ENCODE results near the gene P3H3. TPM values are rescaled to one million over a fixed set of nuclear protein-coding genes. Genes with fewer than 3 reads are reported as not detected.
A peak's percentile ranks its signal among the peaks of the same experiment; 100 is the strongest.

P3H3 gene
- polyA plus RNA-seq, 2 of the 4 experiments (the other 2 are of a cell fraction), result 8.6 to 21.9 TPM

GRCh38 chr12:6829536-6830220, 1.5 kb downstream of the P3H3 start:
- no peak for FAIRE-seq
- Histone ChIP-seq H3K27ac (peak overlapping the region; percentile 87 to 96), H3K4me3 (peak overlapping the region; percentile 87), H3K9me3 (no peaks in the 10 kb centered on the region), H3K4me1 (peaks cover 19% of the 10 kb centered on the region), H3K4me2 (peak overlapping the region; percentile 72)
- 65% methylated on average over 19 of the region's 19 CpGs for WGBS (ENCODE audit: missing lambda C conversion rate)
- TF ChIP-seq POLR2A (IDR thresholded peaks at IDR 0.05; ENCODE audit: low read length) (0 out of 2 replicates have a peak, but pooled peaks have one; percentile 24), MAZ (IDR thresholded peaks at IDR 0.05; ENCODE audit: borderline replicate concordance, low read depth, low read length) (no peak), KDM5A (IDR thresholded peaks at IDR 0.05) (no peak), HOXA7 (CRISPR knock-in tag; IDR thresholded peaks at IDR 0.05) (no peak), HMGXB4 (CRISPR knock-in tag; IDR thresholded peaks at IDR 0.05; ENCODE audit: borderline replicate concordance) (no peak)
- POLR2A ChIA-PET, result interaction anchor here (0.9 to 2.6 kb wide), 4 partner anchors 22 to 140 kb away, joined by 3 to 20 read pairs (median 6); partner anchors contain the start of genes CDCA3, MLF2, USP5 and ZNF384
- ATAC-seq, result peak; percentile 16 to 63; a peak in 3 of 6 replicates
- peak; percentile 52 to 64 for DNase-seq (ENCODE audit: low read depth in 1 of 2, low spot score in 1 of 2)
- CTCF ChIA-PET, result interaction anchor here (0.7 to 29.8 kb wide), 18 partner anchors 12 to 131 kb away, joined by 3 to 306 read pairs (median 4); partner anchors contain the start of genes CD4, COPS7A, GNB3 and MLF2

GRCh38 chr12:6830286-6830890, 2.2 kb downstream of the P3H3 start:
- no peak for FAIRE-seq
- 91% methylated on average over 9 of the region's 11 CpGs for WGBS (ENCODE audit: missing lambda C conversion rate)
- CTCF ChIA-PET, result interaction anchor here (0.9 to 29.8 kb wide), 9 partner anchors 12 to 95 kb away, joined by 3 to 306 read pairs (median 4); partner anchors contain the start of genes CD4, GNB3 and MLF2

More at GRCh38 chr12:6830286-6830890, 2.2 kb downstream of the P3H3 start:
- Histone ChIP-seq H3K9me3 (no peaks in the 10 kb centered on the region), H3K4me2 (no peak overlapping the region), H3K4me1 (peaks cover 19% of the 10 kb centered on the region), H3K4me3 (no peak overlapping the region), H3K27ac (no peak overlapping the region)
- DNase-seq (ENCODE audit: low read depth in 1 of 2, low spot score in 1 of 2), result no peak
- no peak for ATAC-seq
- POLR2A ChIA-PET, result interaction anchor here (1.5 kb wide), 1 partner anchor 21 kb away, joined by 7 read pairs; the partner anchor contains the start of genes CDCA3 and USP5
- TF ChIP-seq SREBF2 (IDR thresholded peaks at IDR 0.05) (no peak), CBX2 (IDR thresholded peaks at IDR 0.05; ENCODE audit: borderline replicate concordance, low read depth) (no peak), HOXB13 (CRISPR knock-in tag; IDR thresholded peaks at IDR 0.05; ENCODE audit: low read depth) (no peak), HES2 (IDR thresholded peaks at IDR 0.05) (no peak), NFE2L2 (conservative IDR thresholded peaks at IDR 0.05; ENCODE audit: low read length) (no peak), CEBPB (IDR thresholded peaks at IDR 0.05) (no peak), CBX8 (IDR thresholded peaks at IDR 0.05) (no peak), TP53 (CRISPR knock-in tag; IDR thresholded peaks at IDR 0.05) (no peak), CTCF (IDR thresholded peaks at IDR 0.05) (no peak), ZNF302 (CRISPR knock-in tag; IDR thresholded peaks at IDR 0.05) (no peak), KDM1A (IDR thresholded peaks at IDR 0.05; ENCODE audit: low read depth) (no peak), ZSCAN20 (CRISPR knock-in tag; IDR thresholded peaks at IDR 0.05) (no peak), MYC (IDR thresholded peaks at IDR 0.05; ENCODE audit: borderline replicate concordance, low read length) (no peak), BHLHE40 (IDR thresholded peaks at IDR 0.05; ENCODE audit: low read depth, low read length) (no peak), EHMT2 (IDR thresholded peaks at IDR 0.05; ENCODE audit: low read depth) (no peak), REST (IDR thresholded peaks at IDR 0.05) (no peak), USF2 (IDR thresholded peaks at IDR 0.05) (no peak), POLR2A (IDR thresholded peaks at IDR 0.05; ENCODE audit: low read length) (no peak)

Data from A549 (cell line).